GM12891 (cell line): ENCODE data around the gene SYNJ1.

Source experiments
- PAX5 ChIP-seq: IDR thresholded peaks from 2 replicates; pipeline ENCODE4 v1.6.1; 2011; ENCODE audit warnings: low read length, moderate library complexity, mild to moderate bottlenecking; ENCODE audit not compliant: insufficient read depth, severe bottlenecking
- POLR2A ChIP-seq: IDR thresholded peaks from 2 replicates; pipeline ENCODE4 v1.6.1; 2011; ENCODE audit warnings: low read depth, low read length, control low read depth
- POLR2AphosphoS5 ChIP-seq: IDR thresholded peaks from 2 replicates; pipeline ENCODE4 v1.6.1; 2011; ENCODE audit warnings: low read depth, low read length, control low read depth
- POU2F2 ChIP-seq: IDR thresholded peaks from 2 replicates; pipeline ENCODE4 v1.6.1; 2011; ENCODE audit warnings: low read depth, mild to moderate bottlenecking, control low read depth, low read length, moderate library complexity
- SPI1 ChIP-seq: IDR thresholded peaks from 2 replicates; pipeline ENCODE4 v1.6.1; 2011; ENCODE audit warnings: low read depth, low read length, control low read depth
- TAF1 ChIP-seq: IDR thresholded peaks from 2 replicates; pipeline ENCODE4 v1.6.1; 2011; ENCODE audit warnings: low read depth, low read length, control low read depth

DNA sequence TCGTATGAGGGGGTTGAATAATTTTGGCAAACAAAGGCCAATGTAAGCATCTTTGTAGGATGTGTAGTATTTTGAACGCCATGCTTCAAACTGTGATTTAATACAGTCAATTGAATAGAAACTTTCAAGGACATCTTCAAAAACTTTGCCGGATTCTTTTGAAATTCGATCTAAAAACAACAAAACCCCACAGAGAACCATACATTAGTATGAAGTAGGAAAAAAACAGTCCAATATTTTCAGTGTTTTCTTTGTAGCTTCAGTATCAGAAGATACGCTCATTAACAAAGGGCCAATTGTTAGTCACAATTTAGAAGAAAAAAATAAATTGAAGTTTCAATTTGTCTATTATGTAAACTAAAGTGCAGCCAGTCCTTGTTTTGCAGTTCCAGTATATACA is 20.7 kb upstream of the SYNJ1 start:
- TF ChIP-seq POLR2A (no peak), POLR2AphosphoS5 (no peak), TAF1 (no peak), POU2F2 (no peak), SPI1 (no peak), PAX5 (no peak)
